NCI-H69 (cell line): ENCODE results near the gene TSPAN18.

Source experiments
- DNase-seq: peaks from one replicate; lab custom pipeline; 2025; lab: John Stamatoyannopoulos, UW

TSPAN18 gene

DNA sequence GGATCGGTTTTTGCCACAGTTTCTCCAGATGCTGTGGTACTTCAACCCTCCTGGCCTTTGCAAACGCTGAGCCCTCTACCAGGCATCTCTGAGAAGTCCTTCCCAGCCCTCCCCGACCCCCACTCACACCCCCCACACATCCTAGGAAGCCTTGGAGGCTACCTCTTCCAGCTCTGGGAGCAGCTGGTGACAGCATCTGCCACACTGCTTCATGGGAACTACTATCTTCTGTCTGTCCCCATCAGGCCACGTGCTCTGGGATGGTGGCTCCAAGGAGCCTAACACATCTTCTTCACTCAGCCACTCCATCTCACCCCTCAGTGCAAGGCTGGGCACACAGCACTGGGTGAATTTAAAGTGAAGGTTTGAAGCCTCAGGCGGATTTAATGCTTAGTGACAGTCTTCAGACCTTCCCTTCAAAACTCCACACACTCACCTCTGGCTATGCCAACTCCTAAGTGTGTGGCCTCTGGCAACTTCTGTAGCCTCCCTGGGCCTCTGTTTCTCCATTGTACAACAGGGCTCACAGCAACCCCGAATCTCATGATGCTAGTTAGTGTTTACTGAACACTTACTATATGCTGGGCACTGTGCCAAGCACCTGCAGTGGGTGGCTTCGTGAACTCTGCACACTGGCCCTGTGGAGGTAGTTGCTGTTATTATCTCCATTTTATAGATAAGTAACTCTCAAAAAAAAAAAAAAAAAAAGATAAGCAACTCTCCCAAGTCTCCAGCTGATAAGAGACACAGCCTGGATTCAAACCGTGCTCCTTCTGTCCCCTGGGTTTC, 231.2 kb downstream of the TSPAN18 start:
- DNase-seq, result peak; percentile 75

- DNase-seq, result peak; percentile 90
Observed at GRCh38 chr11:44959064-44959463, 232.3 kb downstream of the TSPAN18 start.

GRCh38 chr11:44960200-44960845, 233.6 kb downstream of the TSPAN18 start:
- peak; percentile 52 for DNase-seq

DNA sequence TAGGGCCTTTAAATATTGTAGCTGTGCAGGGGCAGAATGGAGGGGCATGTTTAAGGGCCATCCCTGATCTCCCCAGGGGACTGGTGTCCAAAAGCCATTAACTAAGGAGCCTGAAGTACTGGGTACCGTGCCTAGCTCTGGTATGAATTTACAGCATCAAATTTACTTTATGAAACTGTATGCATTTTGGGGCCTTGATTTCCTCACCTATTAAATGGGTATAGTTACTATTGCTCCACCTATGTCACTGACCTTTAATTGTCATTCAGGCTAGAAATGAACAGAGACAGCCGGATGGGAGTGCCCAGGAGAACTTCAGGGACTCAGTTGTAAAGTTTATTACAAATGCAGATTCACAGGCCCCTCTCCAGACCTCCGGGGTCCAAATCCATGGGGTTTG, 235.7 kb downstream of the TSPAN18 start:
- DNase-seq, result peak; percentile 37

GRCh38 chr11:44963136-44963535, 236.4 kb downstream of the TSPAN18 start:
- peak; percentile 89 for DNase-seq

DNA sequence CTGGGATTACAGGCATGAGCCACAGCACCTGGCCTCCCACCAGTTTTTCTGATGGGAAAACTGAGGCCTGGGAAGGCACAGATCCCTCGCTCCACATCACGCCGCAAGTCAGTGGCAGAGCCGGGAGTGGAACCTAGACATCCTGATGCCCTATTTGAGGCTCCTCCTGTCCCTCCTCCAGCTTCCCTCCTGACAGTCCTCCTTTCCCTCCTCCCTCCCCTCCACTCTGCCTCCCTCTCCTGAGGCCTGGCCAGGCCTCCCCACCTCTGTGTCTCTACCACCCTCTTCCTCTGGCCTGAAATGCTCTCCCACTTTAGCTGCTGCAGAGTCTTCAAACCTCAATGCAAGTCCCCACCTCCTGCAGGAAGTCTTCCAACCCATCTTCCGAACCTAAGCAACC, 237.2 kb downstream of the TSPAN18 start:
- DNase-seq, result peak; percentile 45

GRCh38 chr11:44964526-44965209, 237.9 kb downstream of the TSPAN18 start:
- peak; percentile 93 for DNase-seq

DNA sequence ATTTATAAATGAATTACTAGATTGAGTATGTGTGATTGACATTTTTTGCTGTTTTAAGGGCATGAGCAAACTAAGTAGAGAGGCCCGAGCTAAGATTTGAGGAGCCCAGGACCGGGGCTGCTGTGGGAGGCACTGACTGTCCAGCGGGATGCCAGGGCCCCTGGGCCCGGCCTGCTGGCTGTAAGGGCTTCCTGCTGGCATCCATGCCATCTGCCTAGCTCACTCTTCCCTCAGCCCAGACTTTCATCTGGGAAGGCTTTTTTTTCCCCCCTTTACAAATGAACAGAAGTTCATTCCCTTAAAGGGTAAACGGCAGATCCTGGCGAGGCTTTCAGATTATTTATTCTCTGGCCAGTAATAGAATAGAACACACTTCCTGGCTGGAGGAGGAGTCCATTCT, 239.9 kb downstream of the TSPAN18 start:
- peak; percentile 69 for DNase-seq

- peak; percentile 61 for DNase-seq
Observed at GRCh38 chr11:44967930-44968496, 241.3 kb downstream of the TSPAN18 start.

DNA sequence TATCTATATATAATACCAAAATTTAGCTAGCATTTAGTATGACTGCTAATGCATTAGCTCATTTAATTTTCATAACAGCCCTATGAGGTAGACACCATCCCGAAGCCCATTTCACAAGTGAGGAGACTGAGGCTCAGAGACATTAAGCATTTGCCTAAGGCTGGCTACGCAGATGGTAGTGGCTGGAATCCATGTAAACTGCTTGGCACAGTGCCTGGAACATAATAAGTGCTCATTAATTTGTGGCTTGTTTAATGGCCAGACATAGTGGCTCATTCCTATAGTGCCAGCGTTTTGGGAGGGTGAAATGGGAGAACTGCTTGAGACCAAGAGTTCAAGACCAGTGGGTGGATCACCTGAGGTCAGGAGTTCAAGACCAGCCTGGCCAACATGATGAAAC, 241.7 kb downstream of the TSPAN18 start:
- peak; percentile 88 for DNase-seq

DNA sequence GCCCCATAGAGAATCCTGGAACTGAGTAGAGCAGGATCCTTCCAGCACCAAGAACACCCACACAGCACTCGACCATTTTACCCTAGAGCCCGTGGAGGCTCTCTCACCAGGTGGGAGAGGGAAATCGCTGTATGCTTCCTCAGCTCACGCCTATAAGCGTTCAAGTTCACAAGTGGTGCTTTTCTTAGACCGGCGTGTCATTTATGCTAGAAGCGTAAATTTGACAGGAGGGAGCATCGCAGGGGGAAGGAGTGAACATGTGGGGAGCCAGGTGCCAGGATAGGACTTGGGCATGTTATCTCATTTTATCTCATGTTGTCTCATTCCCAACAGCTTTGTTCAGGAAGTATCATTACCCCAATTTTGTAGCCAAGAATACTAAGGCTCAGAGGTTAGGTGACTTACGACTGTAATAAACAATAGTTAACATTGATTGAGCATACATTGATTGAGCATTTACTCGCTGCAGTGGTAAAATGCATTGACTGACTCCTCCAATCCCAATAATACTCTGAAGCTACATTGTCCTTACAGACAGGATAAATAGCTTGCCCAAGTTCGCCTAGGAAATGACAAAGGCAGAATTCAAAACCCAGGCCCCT, 243.0 kb downstream of the TSPAN18 start:
- no peak for DNase-seq

DNA sequence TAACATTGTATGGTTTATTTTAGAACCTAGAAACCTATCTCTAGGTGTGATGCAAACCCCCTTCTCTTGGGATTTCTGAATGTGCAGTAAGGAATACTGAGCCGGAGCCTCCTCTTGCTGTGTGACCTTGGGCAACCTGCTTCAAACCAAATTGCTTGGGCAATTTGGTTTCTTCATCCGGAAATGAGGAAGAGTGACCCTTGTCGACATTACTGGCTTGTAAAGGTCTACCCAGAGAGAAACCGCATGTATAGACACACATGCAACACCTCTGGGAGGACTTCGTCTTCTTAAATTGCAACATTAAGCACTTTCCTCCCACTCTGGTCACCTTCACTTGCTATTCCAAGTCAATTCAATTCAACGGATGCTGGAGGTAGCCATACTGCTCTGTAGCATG, 243.5 kb downstream of the TSPAN18 start:
- DNase-seq, result no peak

GRCh38 chr11:44971185-44971584, 244.4 kb downstream of the TSPAN18 start:
- no peak for DNase-seq

DNA sequence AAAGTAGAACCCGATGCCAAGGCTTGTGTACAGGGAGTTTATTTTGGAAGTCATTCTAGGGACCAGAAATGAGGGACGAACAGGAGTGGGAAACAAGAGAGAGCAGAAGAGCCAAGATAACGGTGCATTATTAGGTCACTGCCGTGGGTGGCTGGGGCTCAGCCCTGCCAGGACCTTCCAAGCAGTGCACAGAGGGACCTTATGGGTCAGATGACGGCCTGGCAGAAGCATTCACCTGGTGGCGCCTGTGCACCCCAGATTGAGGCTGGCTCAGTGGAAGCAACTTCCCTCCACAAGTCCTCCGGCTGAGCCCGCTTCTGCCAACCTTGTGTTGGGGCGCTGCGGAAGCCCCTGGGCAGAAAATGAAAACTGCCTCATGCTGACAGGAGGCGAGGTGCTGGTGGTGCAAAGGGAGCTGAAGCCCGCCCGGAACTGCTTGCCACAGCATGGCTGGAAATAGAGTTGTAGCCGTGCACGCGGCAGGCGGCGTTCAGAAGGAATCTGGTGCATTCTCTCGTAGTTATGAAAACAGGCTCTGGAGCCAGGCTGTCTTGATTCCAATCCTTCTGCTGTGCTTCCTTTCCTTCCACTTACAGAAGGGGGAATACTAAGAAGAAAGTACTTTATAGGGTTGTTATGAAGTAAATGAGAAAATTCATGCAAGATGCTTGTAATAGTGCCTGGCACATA, 246.1 kb downstream of the TSPAN18 start:
- DNase-seq, result no peak

GRCh38 chr11:44973632-44974401, 247.1 kb downstream of the TSPAN18 start:
- peak; percentile 64 for DNase-seq

- no peak for DNase-seq
Observed at GRCh38 chr11:44974402-44975000, 247.7 kb downstream of the TSPAN18 start.

DNA sequence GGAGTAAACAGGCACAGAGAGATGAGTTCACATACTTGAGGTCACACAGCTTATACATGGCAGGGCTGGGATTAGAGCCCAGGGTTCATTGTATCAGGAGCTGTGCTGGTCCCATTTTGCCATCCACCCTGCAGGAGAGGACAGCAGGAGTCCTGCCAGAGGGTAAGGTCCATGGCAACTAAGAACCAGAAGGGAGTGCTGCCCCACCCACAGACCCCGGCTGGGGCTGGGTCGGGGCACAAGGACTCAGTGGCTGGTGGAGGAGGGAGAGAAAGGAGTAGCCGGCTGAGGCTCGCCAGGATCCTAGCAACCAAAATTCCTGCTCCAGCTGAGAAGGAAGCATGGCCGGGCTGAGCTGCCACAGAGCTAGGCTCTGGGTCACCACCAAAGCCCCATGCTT, 249.8 kb downstream of the TSPAN18 start:
- DNase-seq, result peak; percentile 33

GRCh38 chr11:44977493-44977984, 250.8 kb downstream of the TSPAN18 start:
- peak; percentile 66 for DNase-seq

DNA sequence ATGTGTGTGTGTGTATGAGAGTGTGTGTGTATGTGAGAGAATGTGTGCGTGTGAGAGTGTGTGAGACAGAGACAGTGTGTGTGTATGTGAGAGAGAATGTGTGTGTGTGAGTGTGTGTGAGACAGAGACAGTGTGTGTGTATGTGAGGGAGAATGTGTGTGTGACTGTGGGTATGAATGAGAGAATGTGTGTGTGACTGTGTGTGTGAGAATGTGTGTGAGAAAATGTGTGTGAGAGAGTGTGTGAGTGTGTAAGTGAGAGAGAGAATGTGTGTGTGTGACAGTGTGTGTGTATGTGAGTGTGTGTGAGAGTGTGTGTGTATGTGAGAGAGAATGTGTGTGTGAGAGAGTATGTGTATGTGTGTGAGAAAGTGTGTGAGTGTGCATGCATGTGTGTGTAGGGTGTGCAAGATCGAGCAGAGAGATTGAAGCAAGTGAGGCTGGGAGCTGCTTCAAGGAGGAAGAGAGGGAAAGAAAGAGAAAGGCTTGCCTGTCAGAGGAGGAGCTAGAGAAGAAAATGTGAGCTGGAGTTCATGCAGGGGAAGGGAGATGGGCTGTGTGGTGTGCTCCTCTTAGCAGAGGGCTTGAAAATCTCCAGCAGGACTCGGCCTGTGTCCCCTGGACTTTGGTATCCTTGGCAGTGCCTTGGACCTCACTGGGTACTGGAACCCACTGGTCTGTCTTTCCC, 251.7 kb downstream of the TSPAN18 start:
- no peak for DNase-seq

DNA sequence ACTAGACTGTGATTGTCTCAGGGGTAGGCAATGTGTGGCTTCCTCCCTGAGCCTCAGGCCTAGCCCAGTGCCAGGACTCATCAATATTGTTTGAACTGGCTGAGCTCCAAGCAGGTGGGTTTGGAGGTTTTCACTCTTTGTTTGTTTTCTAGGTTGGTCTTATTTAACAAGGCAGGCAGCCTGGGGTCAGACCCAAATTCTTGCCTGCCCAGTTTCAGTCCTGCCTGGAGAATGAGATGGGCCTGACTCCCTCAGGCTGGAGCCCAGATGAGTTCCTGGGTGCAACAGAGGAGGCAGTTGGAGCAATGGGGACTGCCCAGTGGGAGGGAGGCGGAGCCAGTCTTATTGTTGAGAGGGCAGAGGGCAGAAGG, 252.2 kb downstream of the TSPAN18 start:
- DNase-seq, result peak; percentile 99
